ENCODE data around the gene CHRM5.

- TF ChIP-seq CTCF (conservative IDR thresholded peaks at IDR 0.05; ENCODE audit: low read length) (no peak), EZH2phosphoT487 (IDR thresholded peaks at IDR 0.05; ENCODE audit: borderline replicate concordance) (no peak)
Measured at GRCh38 chr15:34031987-34032760, 63.9 kb downstream of the CHRM5 start.
